Neuronal stem cell (in vitro differentiated cells): ENCODE measurements around the gene GRM8.

ENCODE experiments used
- DNase-seq: peaks from one replicate; pipeline ENCODE4 v3.0.0-alpha.2; 2013; ENCODE audit warnings: low spot score
- H2AFZ ChIP-seq: one replicate; pipeline ENCODE4 v1.6.1; 2013; ENCODE audit warnings: mild to moderate bottlenecking, low read length, inconsistent platforms
- H2AK5ac ChIP-seq: 2 replicates; pipeline ENCODE4 v1.6.1; 2013; ENCODE audit warnings: low read depth, mild to moderate bottlenecking, inconsistent platforms, low read length, moderate library complexity, mixed read lengths
- H2BK120ac ChIP-seq: 2 replicates; pipeline ENCODE4 v1.6.1; 2013; ENCODE audit warnings: low read depth, mild to moderate bottlenecking, inconsistent platforms, low read length, moderate library complexity, mixed read lengths
- H2BK12ac ChIP-seq: one replicate; pipeline ENCODE4 v1.6.1; 2013; ENCODE audit warnings: low read length, inconsistent platforms
- H2BK15ac ChIP-seq: 2 replicates; pipeline ENCODE4 v1.6.1; 2013; ENCODE audit warnings: mild to moderate bottlenecking, low read length, inconsistent platforms, mixed read lengths
- H2BK5ac ChIP-seq: one replicate; pipeline ENCODE4 v1.6.1; 2013; ENCODE audit warnings: inconsistent platforms, mild to moderate bottlenecking, low read length, moderate library complexity
- H3K14ac ChIP-seq: one replicate; pipeline ENCODE4 v1.6.1; 2013; ENCODE audit warnings: low read length, inconsistent platforms
- H3K18ac ChIP-seq: 2 replicates; pipeline ENCODE4 v1.6.1; 2013; ENCODE audit warnings: low read length, inconsistent platforms
- H3K23ac ChIP-seq: 2 replicates; pipeline ENCODE4 v1.6.1; 2013; ENCODE audit warnings: low read depth, mild to moderate bottlenecking, mixed read lengths, low read length, inconsistent platforms; ENCODE audit not compliant: poor library complexity
- H3K27ac ChIP-seq: replicated peaks from 3 replicates; pipeline ENCODE4 v1.5.1; 2013; ENCODE audit warnings: low read length, inconsistent platforms
- H3K27me3 ChIP-seq, 3 experiments: 2 replicates each; pipeline ENCODE4 v1.6.1; 2013; ENCODE audit warnings: low read length in 3 of 3, mild to moderate bottlenecking in 2 of 3, inconsistent platforms in 1 of 3, low read depth in 1 of 3, mixed read lengths in 1 of 3, moderate library complexity in 1 of 3; ENCODE audit not compliant: control insufficient read depth in 3 of 3, insufficient read depth in 3 of 3
- H3K36me3 ChIP-seq, 2 donors: replicated peaks in 1 of 2; 2 replicates each; pipeline ENCODE4 v1.6.1; 2013; ENCODE audit warnings: low read length in 2 of 2; ENCODE audit not compliant: control insufficient read depth in 2 of 2, insufficient read depth in 2 of 2
- H3K4ac ChIP-seq: 2 replicates; pipeline ENCODE4 v1.6.1; 2013; ENCODE audit warnings: inconsistent platforms, mild to moderate bottlenecking, low read length, moderate library complexity
- H3K4me1 ChIP-seq, 2 donors: 1 replicate in 1 of 2; 2 replicates in 1 of 2; pipeline ENCODE4 v1.6.1; 2013; ENCODE audit warnings: low read length in 2 of 2, low read depth in 1 of 2; ENCODE audit not compliant: control insufficient read depth in 2 of 2, insufficient read depth in 1 of 2
- H3K4me2 ChIP-seq: one replicate; pipeline ENCODE4 v1.6.1; 2013; ENCODE audit warnings: mild to moderate bottlenecking, low read length, inconsistent platforms; ENCODE audit not compliant: insufficient read depth, poor library complexity, severe bottlenecking
- H3K4me3 ChIP-seq, 2 donors: 2 replicates each; pipeline ENCODE4 v1.5.1; 2013; ENCODE audit warnings: low read length in 2 of 2, mild to moderate bottlenecking in 2 of 2, inconsistent platforms in 1 of 2, moderate library complexity in 1 of 2
- H3K79me1 ChIP-seq: one replicate; pipeline ENCODE4 v1.6.1; 2013; ENCODE audit warnings: low read depth, mild to moderate bottlenecking, inconsistent platforms, low read length, moderate library complexity
- H3K9ac ChIP-seq: one replicate; pipeline ENCODE4 v1.6.1; 2013; ENCODE audit warnings: mild to moderate bottlenecking, low read depth, low read length, inconsistent platforms; ENCODE audit not compliant: poor library complexity
- H3K9me3 ChIP-seq, 2 donors: replicated peaks in 1 of 2; 2 replicates each; pipeline versions ENCODE3 to v1.6.1; 2013; ENCODE audit warnings: low read length in 2 of 2, mild to moderate bottlenecking in 2 of 2, inconsistent platforms in 1 of 2, low read depth in 1 of 2, mixed read lengths in 1 of 2, moderate library complexity in 1 of 2; ENCODE audit not compliant: control insufficient read depth in 2 of 2, insufficient read depth in 1 of 2
- H4K8ac ChIP-seq: one replicate; pipeline ENCODE4 v1.6.1; 2013; ENCODE audit warnings: low read depth, mild to moderate bottlenecking, inconsistent platforms, low read length, moderate library complexity
- H4K91ac ChIP-seq: one replicate; pipeline ENCODE4 v1.6.1; 2013; ENCODE audit warnings: low read length, low read depth, mild to moderate bottlenecking, inconsistent platforms; ENCODE audit not compliant: poor library complexity
- WGBS, 2 donors: extraction: QIAGEN DNeasy Blood & Tissue Kit; methylation state at CpG; one replicate each; pipeline ENCODE4 v1.1.7; 2013; ENCODE audit warnings: missing lambda C conversion rate in 2 of 2, mixed read lengths in 1 of 2; ENCODE audit not compliant: insufficient read length in 2 of 2, insufficient replicate concordance in 1 of 2; ENCODE audit errors: extremely low coverage in 2 of 2; 5-methylcytosine and 5-hydroxymethylcytosine counted together

The GRM8 gene

GRCh38 chr7:127207806-127208205, 44.9 kb downstream of the GRM8 start:
- Histone ChIP-seq H2AK5ac (no peak overlapping the region), H3K27me3 (no peaks in the 10 kb centered on the region), H3K23ac (no peak overlapping the region), H3K79me1 (no peaks in the 10 kb centered on the region), H2BK120ac (no peak overlapping the region), H2BK15ac (no peak overlapping the region), H3K4me2 (no peak overlapping the region), H2BK5ac (no peak overlapping the region), H3K18ac (no peak overlapping the region), H3K4me3 (no peak overlapping the region), H4K91ac (no peak overlapping the region), H3K4ac (no peak overlapping the region), H3K36me3 (no peaks in the 10 kb centered on the region), H4K8ac (no peak overlapping the region), H3K27ac (no peak overlapping the region), H2BK12ac (no peak overlapping the region), H3K9ac (no peak overlapping the region), H3K9me3 (no peaks in the 10 kb centered on the region), H3K14ac (no peak overlapping the region), H2AFZ (no peak overlapping the region), H3K4me1 (no peaks in the 10 kb centered on the region)
- DNase-seq, result no peak
- WGBS, 2 donors, result no CpG with 5 or more reads among the region's 5 CpGs

- H4K8ac ChIP-seq, result no peak overlapping the region
- no peaks in the 10 kb centered on the region for H3K36me3 ChIP-seq
- H2BK12ac ChIP-seq, result no peak overlapping the region
- H3K4ac ChIP-seq, result no peak overlapping the region
- no peak overlapping the region for H3K14ac ChIP-seq
- H3K4me2 ChIP-seq, result no peak overlapping the region
- no peaks in the 10 kb centered on the region for H3K79me1 ChIP-seq
- H2BK120ac ChIP-seq, result no peak overlapping the region
- H3K4me3 ChIP-seq, result no peak overlapping the region
- no peak overlapping the region for H3K18ac ChIP-seq
- no peak overlapping the region for H2AFZ ChIP-seq
- no peak for DNase-seq
- H3K9ac ChIP-seq, result no peak overlapping the region
- H2BK15ac ChIP-seq, result no peak overlapping the region
- no peaks in the 10 kb centered on the region for H3K9me3 ChIP-seq
- H3K4me1 ChIP-seq, result no peaks in the 10 kb centered on the region
- no peaks in the 10 kb centered on the region for H3K27me3 ChIP-seq
- no peak overlapping the region for H3K23ac ChIP-seq
- H3K27ac ChIP-seq, result no peak overlapping the region
- no peak overlapping the region for H4K91ac ChIP-seq
- no peak overlapping the region for H2BK5ac ChIP-seq
- H2AK5ac ChIP-seq, result no peak overlapping the region
- no CpG with 5 or more reads among the region's 4 CpGs for WGBS, 2 donors
Measured at GRCh38 chr7:127207230-127207629, 45.5 kb downstream of the GRM8 start.

GRCh38 chr7:127194571-127194970, 58.2 kb downstream of the GRM8 start:
- no peaks in the 10 kb centered on the region for H3K36me3 ChIP-seq

GRCh38 chr7:127189886-127190285, 62.9 kb downstream of the GRM8 start:
- DNase-seq, result no peak
- no peaks in the 10 kb centered on the region for H3K36me3 ChIP-seq
- H2BK15ac ChIP-seq, result no peak overlapping the region
- H2AFZ ChIP-seq, result no peak overlapping the region
- H3K27ac ChIP-seq, result no peak overlapping the region
- H2BK5ac ChIP-seq, result no peak overlapping the region
- no peaks in the 10 kb centered on the region for H3K9me3 ChIP-seq
- H3K18ac ChIP-seq, result no peak overlapping the region
- H3K4me1 ChIP-seq, result no peaks in the 10 kb centered on the region
- H3K4ac ChIP-seq, result no peak overlapping the region
- no peak overlapping the region for H3K23ac ChIP-seq
- no peak overlapping the region for H3K4me3 ChIP-seq
- no peak overlapping the region for H2AK5ac ChIP-seq
- H3K9ac ChIP-seq, result no peak overlapping the region
- H4K8ac ChIP-seq, result no peak overlapping the region
- no peak overlapping the region for H4K91ac ChIP-seq
- WGBS, 2 donors, result no CpG with 5 or more reads among the region's 3 CpGs
- H3K14ac ChIP-seq, result no peak overlapping the region
- H3K79me1 ChIP-seq, result no peaks in the 10 kb centered on the region
- no peaks in the 10 kb centered on the region for H3K27me3 ChIP-seq
- no peak overlapping the region for H2BK12ac ChIP-seq
- no peak overlapping the region for H3K4me2 ChIP-seq
- no peak overlapping the region for H2BK120ac ChIP-seq

More at GRCh38 chr7:127194571-127194970, 58.2 kb downstream of the GRM8 start:
- H3K9ac ChIP-seq, result no peak overlapping the region
- no peak overlapping the region for H2BK12ac ChIP-seq
- WGBS, 2 donors, result no CpG with 5 or more reads among the region's 2 CpGs
- no peak overlapping the region for H3K14ac ChIP-seq
- H3K4me3 ChIP-seq, result no peak overlapping the region
- no peaks in the 10 kb centered on the region for H3K9me3 ChIP-seq
- no peak overlapping the region for H4K91ac ChIP-seq
- H2BK15ac ChIP-seq, result no peak overlapping the region
- no peak overlapping the region for H4K8ac ChIP-seq
- no peak overlapping the region for H3K27ac ChIP-seq
- H2AK5ac ChIP-seq, result no peak overlapping the region
- H3K79me1 ChIP-seq, result no peaks in the 10 kb centered on the region
- no peaks in the 10 kb centered on the region for H3K4me1 ChIP-seq
- H3K18ac ChIP-seq, result no peak overlapping the region
- H3K4ac ChIP-seq, result no peak overlapping the region
- no peak overlapping the region for H3K23ac ChIP-seq
- no peak overlapping the region for H2BK120ac ChIP-seq
- DNase-seq, result no peak
- no peaks in the 10 kb centered on the region for H3K27me3 ChIP-seq
- H2BK5ac ChIP-seq, result no peak overlapping the region
- H3K4me2 ChIP-seq, result no peak overlapping the region
- H2AFZ ChIP-seq, result no peak overlapping the region
